ENCODE results near the gene CCDC149. TPM values are rescaled to one million over a fixed set of nuclear protein-coding genes. Genes with fewer than 3 reads are reported as not detected.

CCDC149 gene
- total and polyA plus RNA-seq, 12 donors = 6.1 to 17.7 (median 9.3) TPM

GRCh38 chr4:24843096-24843495 is 69.7 kb downstream of the CCDC149 start:
- no peaks in the 10 kb centered on the region for H3K27me3 ChIP-seq
- ATAC-seq (no peak), DNase-seq (no peak)
- intact Hi-C loops (cut with DNase I) = no loop called here
- peaks cover 0 to 9% (median 0%) of the 10 kb centered on the region in 9 donors for H3K4me1 ChIP-seq
- peaks cover 0 to 24% (median 4%) of the 10 kb centered on the region in 9 donors for H3K36me3 ChIP-seq
- no peaks in the 10 kb centered on the region for H3K9me3 ChIP-seq
- no peak overlapping the region for H3K4me3 ChIP-seq
- TF ChIP-seq, protein P1, sequence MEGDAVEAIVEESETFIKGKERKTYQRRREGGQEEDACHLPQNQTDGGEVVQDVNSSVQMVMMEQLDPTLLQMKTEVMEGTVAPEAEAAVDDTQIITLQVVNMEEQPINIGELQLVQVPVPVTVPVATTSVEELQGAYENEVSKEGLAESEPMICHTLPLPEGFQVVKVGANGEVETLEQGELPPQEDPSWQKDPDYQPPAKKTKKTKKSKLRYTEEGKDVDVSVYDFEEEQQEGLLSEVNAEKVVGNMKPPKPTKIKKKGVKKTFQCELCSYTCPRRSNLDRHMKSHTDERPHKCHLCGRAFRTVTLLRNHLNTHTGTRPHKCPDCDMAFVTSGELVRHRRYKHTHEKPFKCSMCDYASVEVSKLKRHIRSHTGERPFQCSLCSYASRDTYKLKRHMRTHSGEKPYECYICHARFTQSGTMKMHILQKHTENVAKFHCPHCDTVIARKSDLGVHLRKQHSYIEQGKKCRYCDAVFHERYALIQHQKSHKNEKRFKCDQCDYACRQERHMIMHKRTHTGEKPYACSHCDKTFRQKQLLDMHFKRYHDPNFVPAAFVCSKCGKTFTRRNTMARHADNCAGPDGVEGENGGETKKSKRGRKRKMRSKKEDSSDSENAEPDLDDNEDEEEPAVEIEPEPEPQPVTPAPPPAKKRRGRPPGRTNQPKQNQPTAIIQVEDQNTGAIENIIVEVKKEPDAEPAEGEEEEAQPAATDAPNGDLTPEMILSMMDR (IDR thresholded peaks at IDR 0.05) = no peak
- no peak overlapping the region for H3K27ac ChIP-seq
- 67% methylated on average over 3 of the region's 3 CpGs for WGBS, 2 donors

GRCh38 chr4:24842356-24842755 is 70.5 kb downstream of the CCDC149 start:
- H3K27ac ChIP-seq = no peak overlapping the region
- peaks cover 0 to 9% (median 0%) of the 10 kb centered on the region in 9 donors for H3K4me1 ChIP-seq
- peaks cover 0 to 31% (median 8%) of the 10 kb centered on the region in 9 donors for H3K36me3 ChIP-seq
- no peaks in the 10 kb centered on the region for H3K27me3 ChIP-seq
- WGBS, 2 donors = 93 to 96% methylated on average over 9 of the region's 9 CpGs
- ATAC-seq (no peak), DNase-seq (no peak)
- no peaks in the 10 kb centered on the region for H3K9me3 ChIP-seq
- TF ChIP-seq, protein P1 (IDR thresholded peaks at IDR 0.05) = no peak
- intact Hi-C loops (cut with DNase I) = no loop called here
- H3K4me3 ChIP-seq = no peak overlapping the region

DNA sequence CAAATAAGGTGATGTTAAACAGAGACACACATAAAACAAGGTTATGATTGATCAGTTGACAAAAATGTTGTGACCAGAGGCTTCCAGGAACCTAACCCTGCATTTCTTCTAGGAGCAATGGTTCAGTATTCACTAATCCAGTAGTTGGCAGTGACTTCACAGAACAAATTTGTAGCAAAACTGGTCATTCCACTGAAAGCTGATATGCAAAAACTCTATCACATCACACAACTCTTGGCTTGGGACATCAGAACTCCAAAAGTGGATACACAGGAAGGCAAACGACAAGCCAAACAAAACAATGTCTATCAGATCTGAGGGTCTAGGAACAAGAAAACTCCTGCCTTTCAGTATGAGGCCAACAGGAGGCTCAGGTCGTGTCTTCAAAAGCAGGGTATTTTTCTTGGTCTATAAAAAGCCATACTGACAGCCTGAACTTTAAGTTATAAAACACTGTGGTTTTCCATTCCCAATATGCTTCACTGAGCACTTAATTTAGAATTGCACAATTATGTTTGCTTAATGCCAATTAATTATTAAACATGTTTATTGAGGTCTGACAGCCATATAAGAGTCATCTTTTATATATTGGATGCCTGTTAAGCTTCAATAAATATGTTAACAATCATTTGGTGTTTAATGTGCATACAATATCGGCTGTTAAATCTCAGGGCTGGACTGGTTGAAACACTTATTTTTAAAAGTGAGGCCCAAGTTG is 71.9 kb downstream of the CCDC149 start:
- Histone ChIP-seq H3K27me3 (no peaks in the 10 kb centered on the region), H3K36me3 (peaks cover 0 to 43% (median 10%) of the 10 kb centered on the region in 9 donors), H3K4me3 (no peak overlapping the region), H3K4me1 (peaks cover 0 to 18% (median 1%) of the 10 kb centered on the region in 9 donors), H3K9me3 (no peaks in the 10 kb centered on the region), H3K27ac (no peak overlapping the region)
- intact Hi-C loops (cut with DNase I) = no loop called here
- DNase-seq (no peak), ATAC-seq (no peak)
- 78 to 84% methylated on average over 3 of the region's 3 CpGs for WGBS, 2 donors
- TF ChIP-seq, protein P1 (IDR thresholded peaks at IDR 0.05) = no peak

GRCh38 chr4:24840362-24840761 is 72.5 kb downstream of the CCDC149 start:
- Histone ChIP-seq H3K27me3 (no peaks in the 10 kb centered on the region), H3K27ac (no peak overlapping the region), H3K4me1 (peaks cover 0 to 24% (median 4%) of the 10 kb centered on the region in 9 donors), H3K36me3 (peaks cover 0 to 50% (median 10%) of the 10 kb centered on the region in 9 donors), H3K9me3 (no peaks in the 10 kb centered on the region), H3K4me3 (no peak overlapping the region)
- TF ChIP-seq, protein P1 (IDR thresholded peaks at IDR 0.05) = no peak
- ATAC-seq (no peak), DNase-seq (no peak)
- 80 to 81% methylated on average over 5 of the region's 5 CpGs for WGBS, 2 donors
- intact Hi-C loops (cut with DNase I) = no loop called here

Measured in heart right ventricle (tissue), 16 donors.